GM12864 (cell line): ENCODE data around the gene PALLD.

Experiments
- DNase-seq: peaks from one replicate; pipeline ENCODE4 v3.0.0-alpha.2; 2011; ENCODE audit warnings: low read depth
- H3K4me3 ChIP-seq: 2 replicates; pipeline ENCODE4 v1.5.1; 2011; ENCODE audit warnings: mild to moderate bottlenecking, low read depth, low read length, control low read depth
- TF ChIP-seq, protein P1 (sequence below): IDR thresholded peaks from 2 replicates; pipeline ENCODE4 v1.5.1; 2011; ENCODE audit warnings: low read depth, mild to moderate bottlenecking, moderate library complexity, low read length, control low read depth, inconsistent platforms; ENCODE audit errors: missing control alignments

The PALLD gene

DNA sequence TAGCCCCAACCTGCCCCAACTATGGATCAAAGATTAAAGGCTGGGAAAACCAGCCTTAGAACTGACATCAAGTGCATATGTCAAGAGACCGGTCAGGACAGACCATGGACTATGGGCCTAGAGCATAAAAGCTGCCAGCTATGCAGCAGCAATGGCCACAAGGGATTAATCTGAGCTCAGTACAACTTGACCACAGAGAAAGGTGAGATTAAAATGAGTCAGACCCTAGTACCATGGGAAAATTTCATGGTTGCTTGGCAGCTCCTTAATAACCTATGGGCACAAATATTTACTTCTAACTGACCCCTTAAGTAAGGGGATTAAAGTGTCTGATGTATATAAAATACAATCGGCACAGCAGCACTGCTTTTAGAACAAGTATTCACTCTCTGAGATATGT lies 458.8 kb downstream of the PALLD start:
- no peak overlapping the region for H3K4me3 ChIP-seq
- TF ChIP-seq, protein P1, sequence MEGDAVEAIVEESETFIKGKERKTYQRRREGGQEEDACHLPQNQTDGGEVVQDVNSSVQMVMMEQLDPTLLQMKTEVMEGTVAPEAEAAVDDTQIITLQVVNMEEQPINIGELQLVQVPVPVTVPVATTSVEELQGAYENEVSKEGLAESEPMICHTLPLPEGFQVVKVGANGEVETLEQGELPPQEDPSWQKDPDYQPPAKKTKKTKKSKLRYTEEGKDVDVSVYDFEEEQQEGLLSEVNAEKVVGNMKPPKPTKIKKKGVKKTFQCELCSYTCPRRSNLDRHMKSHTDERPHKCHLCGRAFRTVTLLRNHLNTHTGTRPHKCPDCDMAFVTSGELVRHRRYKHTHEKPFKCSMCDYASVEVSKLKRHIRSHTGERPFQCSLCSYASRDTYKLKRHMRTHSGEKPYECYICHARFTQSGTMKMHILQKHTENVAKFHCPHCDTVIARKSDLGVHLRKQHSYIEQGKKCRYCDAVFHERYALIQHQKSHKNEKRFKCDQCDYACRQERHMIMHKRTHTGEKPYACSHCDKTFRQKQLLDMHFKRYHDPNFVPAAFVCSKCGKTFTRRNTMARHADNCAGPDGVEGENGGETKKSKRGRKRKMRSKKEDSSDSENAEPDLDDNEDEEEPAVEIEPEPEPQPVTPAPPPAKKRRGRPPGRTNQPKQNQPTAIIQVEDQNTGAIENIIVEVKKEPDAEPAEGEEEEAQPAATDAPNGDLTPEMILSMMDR: no peak
- DNase-seq: no peak

DNA sequence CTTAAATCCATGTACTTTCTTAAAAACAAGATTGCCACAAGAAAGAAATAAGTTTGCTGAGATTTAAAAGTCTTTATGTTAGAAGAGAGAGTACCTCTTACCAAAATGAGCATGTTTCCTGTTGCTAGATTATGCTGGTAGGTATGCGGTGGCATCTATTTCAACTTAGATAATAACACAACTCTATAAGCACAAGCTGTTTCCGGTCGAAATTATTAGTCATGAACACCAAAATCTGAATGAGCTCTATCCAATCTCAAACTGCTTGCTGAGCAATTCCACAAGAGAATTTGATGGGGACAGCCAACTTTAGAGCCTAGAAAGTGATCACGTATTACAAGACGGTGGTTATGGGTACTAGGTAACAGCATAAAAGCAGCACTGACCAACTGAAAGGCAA lies 463.9 kb downstream of the PALLD start:
- TF ChIP-seq, protein P1: no peak
- no peak for DNase-seq
- H3K4me3 ChIP-seq: no peak overlapping the region

DNA sequence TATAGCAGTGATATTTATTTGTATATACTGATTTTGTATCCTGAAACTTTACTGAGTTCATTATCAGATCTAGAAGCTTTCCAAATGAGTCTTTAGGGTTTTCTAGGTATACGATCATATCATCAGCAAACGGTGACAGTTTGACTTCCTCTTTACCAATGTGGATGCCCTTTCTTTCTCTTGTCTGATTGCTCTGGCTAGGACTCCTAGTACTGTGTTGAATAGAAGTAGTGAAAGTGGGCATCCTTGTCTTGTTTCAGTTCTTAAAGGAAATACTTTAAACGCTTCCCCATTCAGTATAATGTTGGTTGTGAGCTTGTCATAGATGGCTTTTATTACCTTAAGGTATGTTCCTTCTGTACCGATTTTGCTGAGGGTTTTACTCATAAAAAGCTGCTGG lies 475.7 kb downstream of the PALLD start:
- DNase-seq: no peak
- H3K4me3 ChIP-seq: no peak overlapping the region
- TF ChIP-seq, protein P1: no peak
